Aorta (tissue), 5 donors: Measurements from ENCODE around the gene PEAK1. TPM values are rescaled to one million over a fixed set of nuclear protein-coding genes. Genes with fewer than 3 reads are reported as not detected.

Experiments used
- ATAC-seq: fragments of 200-7000 bp; cut with Tn5 transposase; one replicate; pipeline ENCODE4 v1.9.1; 2022; ENCODE audit warnings: moderate library complexity; ENCODE audit not compliant: low FRiP score
- DNase-seq, 2 donors: peaks; one replicate each; pipeline ENCODE4 v3.0.0-alpha.2; 2020
- H3K27ac ChIP-seq, 2 donors: one replicate each; pipeline ENCODE4 v1.5.1; 2013; ENCODE audit warnings: low read length in 2 of 2, mild to moderate bottlenecking in 2 of 2, moderate library complexity in 2 of 2, control low read depth in 1 of 2, inconsistent platforms in 1 of 2, low read depth in 1 of 2
- H3K27me3 ChIP-seq, 2 donors: one replicate each; pipeline ENCODE4 v1.6.1; 2013; ENCODE audit warnings: control low read depth in 1 of 2, low read length in 1 of 2, mild to moderate bottlenecking in 1 of 2, moderate library complexity in 1 of 2; ENCODE audit not compliant: insufficient read depth in 2 of 2, control insufficient read depth in 1 of 2
- H3K36me3 ChIP-seq, 2 donors: one replicate each; pipeline ENCODE4 v1.6.1; 2013; ENCODE audit warnings: control low read depth in 1 of 2, low read length in 1 of 2, mild to moderate bottlenecking in 1 of 2; ENCODE audit not compliant: insufficient read depth in 2 of 2, control insufficient read depth in 1 of 2
- H3K4me1 ChIP-seq, 2 donors: one replicate each; pipeline ENCODE4 v1.6.1; 2013; ENCODE audit warnings: low read length in 2 of 2, control low read depth in 1 of 2, mild to moderate bottlenecking in 1 of 2, moderate library complexity in 1 of 2; ENCODE audit not compliant: insufficient read depth in 2 of 2, control insufficient read depth in 1 of 2
- H3K4me3 ChIP-seq, 2 donors: one replicate each; pipeline ENCODE4 v1.5.1; 2013; ENCODE audit warnings: low read length in 2 of 2, control low read depth in 1 of 2, mild to moderate bottlenecking in 1 of 2
- H3K9me3 ChIP-seq: one replicate; pipeline ENCODE4 v1.6.1; 2013; ENCODE audit warnings: mild to moderate bottlenecking, low read length; ENCODE audit not compliant: control insufficient read depth
- WGBS, 2 donors: extraction: QIAGEN DNeasy Blood & Tissue Kit; methylation state at CpG; one replicate each; pipeline ENCODE4 v1.1.7; 2013; 5-methylcytosine and 5-hydroxymethylcytosine counted together
- intact Hi-C, 2 donors: fragments of 100-400 bp; cut with DNase I; formaldehyde crosslinking; loops; one replicate each; pipeline versions ENCODE4 v1.14.2 to v1.15.0; 2022
- long read RNA-seq, 2 donors: library from polyadenylated mRNA; unstranded; transcript quantifications; one replicate each; pipeline ENCODE4 v2.0.0, GENCODE V29; 2020 to 2021
- polyA plus RNA-seq, 2 donors: library from polyadenylated mRNA; stranded (reverse); fragments of 200-250 nt; gene quantifications; one replicate each; pipeline ENCODE4 v1.2.3, GENCODE V29; 2013
- total RNA-seq, 2 donors: library from RNA; stranded (reverse); fragmentation: NEBNext Ultra II Directional; extraction: Animal tissue kit (Norgen Biotek cat#: 25700); gene quantifications; one replicate each; pipeline ENCODE4 v1.2.1, GENCODE V29; 2021
- donor health status: healthy with polysubstance abuse.
- donor health status: Bipolar disorder and iron deficiency.
- donor health status: DM: no; HTN: no; CAD: no.
- donor health status: DM: no; HTN: no; CAD: no.
- donor health status: DM: yes; HTN: yes; CAD: no.

PEAK1 gene
- total RNA-seq (100 to 1,000 TPM in 1 of 2 donors, 10 to 100 TPM in 1; 96.0 to 105 TPM), polyA plus RNA-seq (10 to 100 TPM in 1 of 2 donors, 1 to 10 TPM in 1; 8.0 to 10.8 TPM)
- long read RNA-seq, donor 1, full-length matches to known transcripts = 4 of 24 reads
- long read RNA-seq, donor 1, partial matches to known transcripts = 1 of 24 reads
- long read RNA-seq, donor 1, other reads (novel, unspliced or antisense) = 19 of 24 reads
- long read RNA-seq, donor 2, partial matches to known transcripts = 1 of 23 reads
- long read RNA-seq, donor 2, other reads (novel, unspliced or antisense) = 22 of 23 reads

GRCh38 chr15:77419836-77420609, at the start of gene PEAK1:
Gene PEAK1 (minus strand): TSS chr15:77420104. CDS start chr15:77181926, 238,178 bp downstream.
- Histone ChIP-seq H3K27me3 (no peaks in the 10 kb centered on the region), H3K4me3 (peak within 1 kb of the TSS; percentile 85 to 95), H3K9me3 (no peaks in the 10 kb centered on the region), H3K36me3 (no peaks in the 10 kb centered on the region), H3K27ac (peak within 1 kb of the TSS; percentile 62 to 90), H3K4me1 (peaks cover 0 to under 1% of the 10 kb centered on the region in 2 donors)
- peak; percentile 100 for DNase-seq
- WGBS, 2 donors = 0 to 1% methylated on average over 71 to 92 of the region's 92 CpGs
- intact Hi-C loops = loop anchor here (2.0 to 5.0 kb wide), 2 partner anchors 77 kb away; no protein-coding TSS in a partner anchor
- peak; percentile 99 for ATAC-seq

- no peak overlapping the region for H3K27ac ChIP-seq
- no peaks in the 10 kb centered on the region for H3K4me1 ChIP-seq
- intact Hi-C loops = no loop called here
- H3K36me3 ChIP-seq = peaks cover 5 to 6% of the 10 kb centered on the region in 2 donors
- no peaks in the 10 kb centered on the region for H3K9me3 ChIP-seq
- 89 to 90% methylated on average over 3 of the region's 3 CpGs for WGBS, 2 donors
- no peaks in the 10 kb centered on the region for H3K27me3 ChIP-seq
- DNase-seq (no peak), ATAC-seq (no peak)
- H3K4me3 ChIP-seq = no peak overlapping the region
These were observed 49.0 kb upstream of the PEAK1 start for GRCh38 chr15:77468896-77469295.

- Histone ChIP-seq H3K9me3 (no peaks in the 10 kb centered on the region), H3K4me1 (no peaks in the 10 kb centered on the region), H3K27ac (no peak overlapping the region), H3K4me3 (no peak overlapping the region), H3K36me3 (peaks cover 5 to 6% of the 10 kb centered on the region in 2 donors), H3K27me3 (no peaks in the 10 kb centered on the region)
- WGBS, 2 donors = 88 to 100% methylated on average over 1 of the region's 1 CpG
- intact Hi-C loops = no loop called here
- DNase-seq = no peak
- no peak for ATAC-seq
These were observed 46.6 kb upstream of the PEAK1 start for GRCh38 chr15:77466521-77466920.

GRCh38 chr15:77464129-77464865, 44.4 kb upstream of the PEAK1 start:
- ATAC-seq = no peak
- no peaks in the 10 kb centered on the region for H3K27me3 ChIP-seq
- H3K36me3 ChIP-seq = peaks cover 4 to 5% of the 10 kb centered on the region in 2 donors
- DNase-seq = no peak
- no peak overlapping the region for H3K4me3 ChIP-seq
- 96 to 98% methylated on average over 3 of the region's 3 CpGs for WGBS, 2 donors
- intact Hi-C loops = no loop called here
- H3K4me1 ChIP-seq = no peaks in the 10 kb centered on the region
- H3K9me3 ChIP-seq = no peaks in the 10 kb centered on the region
- no peak overlapping the region for H3K27ac ChIP-seq

- Histone ChIP-seq H3K27me3 (no peaks in the 10 kb centered on the region), H3K27ac (no peak overlapping the region), H3K9me3 (no peaks in the 10 kb centered on the region), H3K4me1 (no peaks in the 10 kb centered on the region), H3K4me3 (no peak overlapping the region), H3K36me3 (peaks cover 3% of the 10 kb centered on the region in 2 donors)
- ATAC-seq = no peak
- intact Hi-C loops = no loop called here
- no peak for DNase-seq
These were observed 41.6 kb upstream of the PEAK1 start for GRCh38 chr15:77461486-77461885.

- ATAC-seq (no peak), DNase-seq (no peak)
- no peak overlapping the region for H3K4me3 ChIP-seq
- H3K9me3 ChIP-seq = no peaks in the 10 kb centered on the region
- H3K27ac ChIP-seq = no peak overlapping the region
- intact Hi-C loops = loop anchor here in 1 of 2 donors (5.0 kb wide), 1 partner anchor 38 kb away; no protein-coding TSS in a partner anchor
- peaks cover under 1 to 1% of the 10 kb centered on the region in 2 donors for H3K36me3 ChIP-seq
- H3K4me1 ChIP-seq = no peaks in the 10 kb centered on the region
- 90 to 95% methylated on average over 2 of the region's 2 CpGs for WGBS, 2 donors
- no peaks in the 10 kb centered on the region for H3K27me3 ChIP-seq
These were observed 39.1 kb upstream of the PEAK1 start for GRCh38 chr15:77459031-77459430.

GRCh38 chr15:77457905-77458265, 38.0 kb upstream of the PEAK1 start:
- intact Hi-C loops = loop anchor here in 1 of 2 donors (5.0 kb wide), 1 partner anchor 39 kb away; no protein-coding TSS in a partner anchor
- no peak overlapping the region for H3K4me3 ChIP-seq
- no peaks in the 10 kb centered on the region for H3K27me3 ChIP-seq
- ATAC-seq = no peak
- no peaks in the 10 kb centered on the region for H3K4me1 ChIP-seq
- H3K36me3 ChIP-seq = no peaks in the 10 kb centered on the region
- no peak overlapping the region for H3K27ac ChIP-seq
- no peak for DNase-seq
- no peaks in the 10 kb centered on the region for H3K9me3 ChIP-seq

GRCh38 chr15:77457191-77457904, 37.4 kb upstream of the PEAK1 start:
- intact Hi-C loops = loop anchor here in 1 of 2 donors (5.0 kb wide), 1 partner anchor 40 kb away; no protein-coding TSS in a partner anchor
- no peaks in the 10 kb centered on the region for H3K27me3 ChIP-seq
- ATAC-seq (no peak), DNase-seq (no peak)
- H3K4me3 ChIP-seq = no peak overlapping the region
- WGBS, 2 donors = 78 to 82% methylated on average over 5 of the region's 5 CpGs
- no peaks in the 10 kb centered on the region for H3K4me1 ChIP-seq
- H3K36me3 ChIP-seq = no peaks in the 10 kb centered on the region
- H3K27ac ChIP-seq = no peak overlapping the region
- no peaks in the 10 kb centered on the region for H3K9me3 ChIP-seq
